GM19455 (cell line): ENCODE data around the gene HDDC3.

ENCODE experiments used
- ATAC-seq: cut with Tn5 transposase; IDR thresholded peaks from one replicate; pipeline ENCODE4 v1.9.1; 2021; ENCODE audit not compliant: unreplicated experiment

HDDC3 gene

GRCh38 chr15:90892498-90893174 is 39.7 kb downstream of the HDDC3 start:
- ATAC-seq: no peak

GRCh38 chr15:90892023-90892422 is 40.3 kb downstream of the HDDC3 start:
- no peak for ATAC-seq

- no peak for ATAC-seq
These were observed 40.9 kb downstream of the HDDC3 start for GRCh38 chr15:90891346-90891949.

GRCh38 chr15:90890839-90891238 is 41.5 kb downstream of the HDDC3 start:
- no peak for ATAC-seq

GRCh38 chr15:90889736-90890456 is 42.5 kb downstream of the HDDC3 start:
- no peak for ATAC-seq

- no peak for ATAC-seq
These were observed 43.0 kb downstream of the HDDC3 start for GRCh38 chr15:90889313-90889730.

- ATAC-seq: no peak
These were observed 45.3 kb downstream of the HDDC3 start for GRCh38 chr15:90887037-90887481.

- no peak for ATAC-seq
These were observed 46.1 kb downstream of the HDDC3 start for GRCh38 chr15:90886291-90886614.

- ATAC-seq: no peak
These were observed 46.7 kb downstream of the HDDC3 start for GRCh38 chr15:90885432-90886290.

GRCh38 chr15:90884719-90885431 is 47.5 kb downstream of the HDDC3 start:
- ATAC-seq: no peak

- ATAC-seq: no peak
These were observed 48.2 kb downstream of the HDDC3 start, which contains the start of gene FES for GRCh38 chr15:90883976-90884718. TSS of gene FES (plus strand) at chr15:90884504. CDS start at chr15:90885046, 542 bp downstream.

- ATAC-seq: no peak
These were observed 48.8 kb downstream of the HDDC3 start for GRCh38 chr15:90883526-90883975.

GRCh38 chr15:90882781-90883525 is 49.4 kb downstream of the HDDC3 start:
- no peak for ATAC-seq

GRCh38 chr15:90881978-90882721 is 50.2 kb downstream of the HDDC3 start:
- ATAC-seq: no peak

- no peak for ATAC-seq
These were observed 51.0 kb downstream of the HDDC3 start for GRCh38 chr15:90881181-90881977.

GRCh38 chr15:90880381-90881145 is 51.8 kb downstream of the HDDC3 start:
- ATAC-seq: no peak
